Measurements from ENCODE around the gene PLSCR1. TPM values are rescaled to one million over a fixed set of nuclear protein-coding genes. Genes with fewer than 3 reads are reported as not detected.

Gene PLSCR1
- total and polyA plus RNA-seq, 2 experiments from 2014 or later, result 62.7 to 78.3 TPM

DNA sequence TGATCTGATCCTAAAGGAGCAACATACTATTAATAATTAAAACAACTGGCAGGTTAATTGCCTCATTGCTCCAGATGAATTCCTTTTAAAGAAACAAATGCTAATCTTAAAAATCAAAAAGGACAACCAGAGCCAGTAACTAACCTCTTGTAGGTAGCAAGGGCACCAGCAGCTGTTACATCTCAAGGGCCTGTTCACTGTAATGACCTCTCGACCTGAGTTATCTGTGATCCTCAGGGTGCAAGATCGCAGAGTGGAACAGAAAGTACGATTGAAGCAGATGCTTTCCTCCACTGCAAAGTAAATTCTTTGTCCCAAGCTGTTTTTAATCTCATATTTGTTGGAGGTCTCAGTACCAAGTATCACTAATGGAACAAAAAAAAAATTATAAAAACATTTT is 49.4 kb upstream of the PLSCR1 start:
- H3K27ac Mint-ChIP-seq, result no peak overlapping the region
- Histone ChIP-seq H3K36me3 (ENCODE audit: insufficient read depth) (no peaks in the 10 kb centered on the region), H3K4me3 (no peak overlapping the region), H3F3A (replicated peaks; ENCODE audit: low read depth) (no peaks in the 10 kb centered on the region), H2AFZ (no peak overlapping the region), H3K27ac (ENCODE audit: low read depth) (no peak overlapping the region), H3K27me3 (ENCODE audit: insufficient read depth) (no peaks in the 10 kb centered on the region), H3K79me2 (replicated peaks; ENCODE audit: insufficient read depth) (no peaks in the 10 kb centered on the region), H3K9me2 (ENCODE audit: insufficient read depth) (no peaks in the 10 kb centered on the region), H3K4me2 (no peak overlapping the region), H3K4me1 (ENCODE audit: insufficient read depth) (no peaks in the 10 kb centered on the region), H4K20me1 (replicated peaks; ENCODE audit: insufficient read depth) (no peaks in the 10 kb centered on the region)
- H3K4me1 Mint-ChIP-seq, result peaks cover 5% of the 10 kb centered on the region; the same call in 2 of the 3 replicates
- no peaks in the 10 kb centered on the region for H3K36me3 Mint-ChIP-seq (ENCODE audit: low read depth)
- H3K4me3 Mint-ChIP-seq, result no peak overlapping the region
- ATAC-seq (no peak), DNase-seq (ENCODE audit: low spot score) (no peak)
- H3K27me3 Mint-ChIP-seq (ENCODE audit: insufficient read depth, low read depth, poor library complexity), result no peaks in the 10 kb centered on the region
- no peaks in the 10 kb centered on the region for H3K9me3 Mint-ChIP-seq
- TF ChIP-seq POLR2AphosphoS5 (IDR thresholded peaks at IDR 0.05; ENCODE audit: low read depth) (no peak), STAT1 (IDR thresholded peaks at IDR 0.05; ENCODE audit: unreplicated experiment) (no peak), CREB1 (CRISPR knock-in tag; IDR thresholded peaks at IDR 0.05; ENCODE audit: low read depth) (no peak), EZH2phosphoT487 (IDR thresholded peaks at IDR 0.05; ENCODE audit: unreplicated experiment) (no peak), CTCF (conservative IDR thresholded peaks at IDR 0.05; ENCODE audit: low read depth in 2 of 2) (no peak), ZNF462 (CRISPR knock-in tag; IDR thresholded peaks at IDR 0.05) (no peak), JUNB (IDR thresholded peaks at IDR 0.05; ENCODE audit: unreplicated experiment) (no peak), ZNF331 (CRISPR knock-in tag; IDR thresholded peaks at IDR 0.05; ENCODE audit: low read depth) (no peak), EZH2 (IDR thresholded peaks at IDR 0.05; ENCODE audit: low read depth, unreplicated experiment) (no peak), NANOG (IDR thresholded peaks at IDR 0.05; ENCODE audit: borderline replicate concordance) (no peak), ZNF114 (CRISPR knock-in tag; IDR thresholded peaks at IDR 0.05) (no peak)
- TF ChIP-seq, protein P1, sequence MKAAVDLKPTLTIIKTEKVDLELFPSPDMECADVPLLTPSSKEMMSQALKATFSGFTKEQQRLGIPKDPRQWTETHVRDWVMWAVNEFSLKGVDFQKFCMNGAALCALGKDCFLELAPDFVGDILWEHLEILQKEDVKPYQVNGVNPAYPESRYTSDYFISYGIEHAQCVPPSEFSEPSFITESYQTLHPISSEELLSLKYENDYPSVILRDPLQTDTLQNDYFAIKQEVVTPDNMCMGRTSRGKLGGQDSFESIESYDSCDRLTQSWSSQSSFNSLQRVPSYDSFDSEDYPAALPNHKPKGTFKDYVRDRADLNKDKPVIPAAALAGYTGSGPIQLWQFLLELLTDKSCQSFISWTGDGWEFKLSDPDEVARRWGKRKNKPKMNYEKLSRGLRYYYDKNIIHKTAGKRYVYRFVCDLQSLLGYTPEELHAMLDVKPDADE (IDR thresholded peaks at IDR 0.05), result no peak
- TF ChIP-seq, protein P2, sequence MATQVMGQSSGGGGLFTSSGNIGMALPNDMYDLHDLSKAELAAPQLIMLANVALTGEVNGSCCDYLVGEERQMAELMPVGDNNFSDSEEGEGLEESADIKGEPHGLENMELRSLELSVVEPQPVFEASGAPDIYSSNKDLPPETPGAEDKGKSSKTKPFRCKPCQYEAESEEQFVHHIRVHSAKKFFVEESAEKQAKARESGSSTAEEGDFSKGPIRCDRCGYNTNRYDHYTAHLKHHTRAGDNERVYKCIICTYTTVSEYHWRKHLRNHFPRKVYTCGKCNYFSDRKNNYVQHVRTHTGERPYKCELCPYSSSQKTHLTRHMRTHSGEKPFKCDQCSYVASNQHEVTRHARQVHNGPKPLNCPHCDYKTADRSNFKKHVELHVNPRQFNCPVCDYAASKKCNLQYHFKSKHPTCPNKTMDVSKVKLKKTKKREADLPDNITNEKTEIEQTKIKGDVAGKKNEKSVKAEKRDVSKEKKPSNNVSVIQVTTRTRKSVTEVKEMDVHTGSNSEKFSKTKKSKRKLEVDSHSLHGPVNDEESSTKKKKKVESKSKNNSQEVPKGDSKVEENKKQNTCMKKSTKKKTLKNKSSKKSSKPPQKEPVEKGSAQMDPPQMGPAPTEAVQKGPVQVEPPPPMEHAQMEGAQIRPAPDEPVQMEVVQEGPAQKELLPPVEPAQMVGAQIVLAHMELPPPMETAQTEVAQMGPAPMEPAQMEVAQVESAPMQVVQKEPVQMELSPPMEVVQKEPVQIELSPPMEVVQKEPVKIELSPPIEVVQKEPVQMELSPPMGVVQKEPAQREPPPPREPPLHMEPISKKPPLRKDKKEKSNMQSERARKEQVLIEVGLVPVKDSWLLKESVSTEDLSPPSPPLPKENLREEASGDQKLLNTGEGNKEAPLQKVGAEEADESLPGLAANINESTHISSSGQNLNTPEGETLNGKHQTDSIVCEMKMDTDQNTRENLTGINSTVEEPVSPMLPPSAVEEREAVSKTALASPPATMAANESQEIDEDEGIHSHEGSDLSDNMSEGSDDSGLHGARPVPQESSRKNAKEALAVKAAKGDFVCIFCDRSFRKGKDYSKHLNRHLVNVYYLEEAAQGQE (IDR thresholded peaks at IDR 0.05; ENCODE audit: unreplicated experiment), result no peak
